KMS-11 (cell line): ENCODE results near the gene NACAD.

ENCODE experiments used
- H2AFZ ChIP-seq: fragments of 200-600 bp; sonication (generic); 2 replicates; pipeline ENCODE4 v1.6.1; 2016; ENCODE audit warnings: antibody characterized with exemption, mixed run types, low read depth
- H3K27ac ChIP-seq: fragments of 200-600 bp; sonication (generic); 2 replicates; pipeline ENCODE4 v1.6.1; 2016; ENCODE audit warnings: mild to moderate bottlenecking, mixed run types
- H3K27me3 ChIP-seq: fragments of 200-600 bp; sonication (generic); 2 replicates; pipeline ENCODE4 v1.6.1; 2017; ENCODE audit warnings: mild to moderate bottlenecking, low read depth, mixed run types, moderate library complexity; ENCODE audit not compliant: insufficient read depth
- H3K36me3 ChIP-seq: fragments of 200-600 bp; sonication (generic); 2 replicates; pipeline ENCODE4 v1.6.1; 2017; ENCODE audit warnings: mild to moderate bottlenecking, mixed run types; ENCODE audit not compliant: insufficient read depth
- H3K4me1 ChIP-seq: fragments of 200-600 bp; sonication (generic); 2 replicates; pipeline ENCODE4 v1.6.1; 2016; ENCODE audit warnings: mild to moderate bottlenecking, low read depth, mixed run types; ENCODE audit not compliant: poor library complexity, severe bottlenecking
- H3K4me2 ChIP-seq: fragments of 200-600 bp; sonication (generic); 2 replicates; pipeline ENCODE4 v1.7.0; 2016; ENCODE audit warnings: mild to moderate bottlenecking, mixed run types
- H3K4me3 ChIP-seq: fragments of 200-600 bp; sonication (generic); IDR thresholded peaks from 2 replicates; pipeline ENCODE4 v1.6.1; 2017; ENCODE audit warnings: low read depth, low read length, mixed read lengths; ENCODE audit not compliant: insufficient read depth
- H3K79me2 ChIP-seq: fragments of 200-600 bp; sonication (generic); 2 replicates; pipeline ENCODE4 v1.6.1; 2016; ENCODE audit warnings: low read depth, mixed run types; ENCODE audit not compliant: insufficient read depth
- H3K9ac ChIP-seq: fragments of 200-600 bp; sonication (generic); 2 replicates; pipeline ENCODE4 v1.6.1; 2016; ENCODE audit warnings: mild to moderate bottlenecking, mixed run types
- H4K20me1 ChIP-seq: fragments of 200-600 bp; sonication (generic); 2 replicates; pipeline ENCODE4 v1.6.1; 2016; ENCODE audit warnings: mild to moderate bottlenecking, mixed run types; ENCODE audit not compliant: insufficient read depth
- CTCF ChIP-seq: fragments of 200-600 bp; sonication (generic); conservative IDR thresholded peaks from 2 replicates; pipeline ENCODE4 v1.6.1; 2017; ENCODE audit warnings: low read depth, mild to moderate bottlenecking, antibody characterized with exemption, low read length, moderate library complexity, mixed read lengths

NACAD gene

GRCh38 chr7:45129906-45130305 lies 41.1 kb upstream of the NACAD start:
- Histone ChIP-seq H3K27ac (no peak overlapping the region), H3K36me3 (no peaks in the 10 kb centered on the region), H3K9ac (no peak overlapping the region), H3K4me1 (no peaks in the 10 kb centered on the region), H4K20me1 (no peaks in the 10 kb centered on the region), H3K27me3 (no peaks in the 10 kb centered on the region), H2AFZ (no peak overlapping the region), H3K4me2 (no peak overlapping the region), H3K79me2 (no peaks in the 10 kb centered on the region), H3K4me3 (no peak overlapping the region)
- no peak for TF ChIP-seq CTCF

DNA sequence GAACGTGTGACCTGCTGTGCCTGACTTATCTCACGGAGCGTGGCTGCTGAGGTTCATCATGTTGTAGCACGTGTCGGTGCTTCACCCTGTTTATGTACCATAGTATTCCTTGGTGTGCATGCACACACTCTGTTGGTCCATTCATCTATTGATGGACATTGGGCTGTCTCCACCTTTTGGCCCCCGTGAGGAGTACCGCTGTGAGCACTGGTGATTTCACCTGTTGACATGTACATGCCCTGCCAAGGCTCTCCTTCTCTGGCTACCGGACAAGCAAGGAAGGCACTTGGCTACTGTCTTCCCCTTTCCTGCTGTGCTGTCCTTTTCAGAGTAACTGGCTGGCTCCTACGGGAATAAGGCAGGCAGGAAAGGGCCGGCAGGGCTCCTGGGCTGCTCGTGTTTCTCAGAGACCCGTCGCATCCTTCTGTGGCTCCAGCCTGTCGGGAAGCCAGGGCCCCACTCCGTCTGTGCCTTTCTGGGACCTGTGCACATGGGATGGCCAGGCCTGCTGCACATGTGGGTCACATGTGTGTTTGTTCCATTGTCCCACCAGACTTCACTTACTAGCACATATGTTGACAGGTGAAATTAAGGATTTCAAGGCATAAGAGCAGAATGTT lies 40.5 kb upstream of the NACAD start:
- Histone ChIP-seq H4K20me1 (no peaks in the 10 kb centered on the region), H3K4me1 (no peaks in the 10 kb centered on the region)
- TF ChIP-seq CTCF = no peak

DNA sequence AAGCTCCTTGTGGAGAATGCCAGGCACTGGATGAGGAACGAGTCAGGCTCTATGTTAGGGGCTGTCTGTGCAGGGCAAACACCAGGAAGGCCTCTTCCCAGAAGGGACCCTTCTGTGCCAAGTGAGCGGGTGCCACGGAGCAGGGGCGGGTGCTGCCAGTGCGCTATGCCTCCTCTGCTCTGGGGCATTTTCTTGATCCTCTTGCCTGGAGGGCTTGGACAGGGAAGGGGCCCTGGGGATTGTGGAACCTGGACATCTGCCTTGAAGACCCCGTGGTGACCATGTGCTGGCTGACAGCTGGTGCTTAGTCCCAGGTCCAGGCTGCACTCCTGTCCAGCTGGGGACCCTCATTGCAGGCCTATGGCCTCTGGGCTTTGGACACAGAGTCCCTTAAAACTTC lies 38.2 kb upstream of the NACAD start:
- Histone ChIP-seq H3K4me1 (no peaks in the 10 kb centered on the region), H3K79me2 (no peaks in the 10 kb centered on the region), H3K4me3 (no peak overlapping the region), H3K9ac (no peak overlapping the region), H2AFZ (no peak overlapping the region), H3K36me3 (no peaks in the 10 kb centered on the region), H3K27me3 (no peaks in the 10 kb centered on the region), H4K20me1 (no peaks in the 10 kb centered on the region), H3K27ac (no peak overlapping the region), H3K4me2 (no peak overlapping the region)
- no peak for TF ChIP-seq CTCF

More for the DNA sequence above, 40.5 kb upstream of the NACAD start:
- Histone ChIP-seq H3K4me3 (no peak overlapping the region), H3K27ac (no peak overlapping the region), H3K9ac (no peak overlapping the region), H3K36me3 (no peaks in the 10 kb centered on the region), H3K79me2 (no peaks in the 10 kb centered on the region), H3K27me3 (no peaks in the 10 kb centered on the region), H2AFZ (no peak overlapping the region), H3K4me2 (no peak overlapping the region)

GRCh38 chr7:45126201-45126600 lies 37.4 kb upstream of the NACAD start:
- no peak overlapping the region for H2AFZ ChIP-seq
- H3K4me1 ChIP-seq = no peaks in the 10 kb centered on the region
- H3K9ac ChIP-seq = no peak overlapping the region
- no peak for TF ChIP-seq CTCF
- no peak overlapping the region for H3K4me3 ChIP-seq
- no peaks in the 10 kb centered on the region for H3K27me3 ChIP-seq
- no peaks in the 10 kb centered on the region for H3K79me2 ChIP-seq
- no peaks in the 10 kb centered on the region for H3K36me3 ChIP-seq
- H3K4me2 ChIP-seq = no peak overlapping the region
- no peak overlapping the region for H3K27ac ChIP-seq
- no peaks in the 10 kb centered on the region for H4K20me1 ChIP-seq
